ENCODE measurements around the gene ZBTB20. TPM values are rescaled to one million over a fixed set of nuclear protein-coding genes. Genes with fewer than 3 reads are reported as not detected.

The ZBTB20 gene
- total RNA-seq, 2 experiments from 2014 or later, result 5.1 to 5.3 TPM

- ATAC-seq (no peak), DNase-seq (no peak)
- ChIA-PET CTCF (no interaction called here), POLR2A (no interaction called here)
- Mint-ChIP-seq H3K4me1 (ENCODE audit: low read depth) (peaks cover 16% of the 10 kb centered on the region), H3K36me3 (ENCODE audit: low read depth) (no peaks in the 10 kb centered on the region), H3K4me3 (no peak overlapping the region), H3K27ac (no peak overlapping the region), H3K9me3 (no peaks in the 10 kb centered on the region), H3K27me3 (no peaks in the 10 kb centered on the region)
- TF ChIP-seq CTCF (IDR thresholded peaks at IDR 0.05), result no peak
- intact Hi-C loops (cut with micrococcal nuclease), result no loop called here
Measured at GRCh38 chr3:114484919-114485318, 662.2 kb downstream of the ZBTB20 start.

- ChIA-PET CTCF (no interaction called here), POLR2A (no interaction called here)
- no peaks in the 10 kb centered on the region for H3K36me3 Mint-ChIP-seq (ENCODE audit: low read depth)
- peaks cover 16% of the 10 kb centered on the region for H3K4me1 Mint-ChIP-seq (ENCODE audit: low read depth)
- no peak overlapping the region for H3K4me3 Mint-ChIP-seq
- H3K9me3 Mint-ChIP-seq, result no peaks in the 10 kb centered on the region
- TF ChIP-seq CTCF (IDR thresholded peaks at IDR 0.05), result no peak
- ATAC-seq (peak; percentile 53), DNase-seq (no peak)
- H3K27ac Mint-ChIP-seq, result no peak overlapping the region
- intact Hi-C loops (cut with micrococcal nuclease), result no loop called here
- H3K27me3 Mint-ChIP-seq, result no peaks in the 10 kb centered on the region
Measured at GRCh38 chr3:114481113-114481512, 666.0 kb downstream of the ZBTB20 start.

GRCh38 chr3:114480442-114480841 is 666.6 kb downstream of the ZBTB20 start:
- H3K27ac Mint-ChIP-seq, result no peak overlapping the region
- H3K4me1 Mint-ChIP-seq (ENCODE audit: low read depth), result peaks cover 16% of the 10 kb centered on the region
- ATAC-seq (no peak), DNase-seq (no peak)
- no peak overlapping the region for H3K4me3 Mint-ChIP-seq
- ChIA-PET POLR2A (no interaction called here), CTCF (no interaction called here)
- no peaks in the 10 kb centered on the region for H3K36me3 Mint-ChIP-seq (ENCODE audit: low read depth)
- no peaks in the 10 kb centered on the region for H3K9me3 Mint-ChIP-seq
- H3K27me3 Mint-ChIP-seq, result no peaks in the 10 kb centered on the region
- intact Hi-C loops (cut with micrococcal nuclease), result no loop called here
- no peak for TF ChIP-seq CTCF (IDR thresholded peaks at IDR 0.05)

GRCh38 chr3:114478801-114479200 is 668.3 kb downstream of the ZBTB20 start:
- DNase-seq, result no peak
- POLR2A ChIA-PET, result no interaction called here
- Mint-ChIP-seq H3K36me3 (ENCODE audit: low read depth) (no peaks in the 10 kb centered on the region), H3K27me3 (no peaks in the 10 kb centered on the region), H3K27ac (no peak overlapping the region), H3K4me3 (no peak overlapping the region), H3K4me1 (ENCODE audit: low read depth) (peaks cover 16% of the 10 kb centered on the region), H3K9me3 (no peaks in the 10 kb centered on the region)
- CTCF ChIA-PET, result no interaction called here
- intact Hi-C loops (cut with micrococcal nuclease), result no loop called here
- TF ChIP-seq CTCF (IDR thresholded peaks at IDR 0.05), result no peak
- no peak for ATAC-seq

- ChIA-PET POLR2A (no interaction called here), CTCF (no interaction called here)
- ATAC-seq (no peak), DNase-seq (no peak)
- no peaks in the 10 kb centered on the region for H3K9me3 Mint-ChIP-seq
- peaks cover 8% of the 10 kb centered on the region for H3K4me1 Mint-ChIP-seq (ENCODE audit: low read depth)
- H3K27ac Mint-ChIP-seq, result no peak overlapping the region
- intact Hi-C loops (cut with micrococcal nuclease), result no loop called here
- no peak overlapping the region for H3K4me3 Mint-ChIP-seq
- H3K36me3 Mint-ChIP-seq (ENCODE audit: low read depth), result no peaks in the 10 kb centered on the region
- TF ChIP-seq CTCF (IDR thresholded peaks at IDR 0.05), result no peak
- no peaks in the 10 kb centered on the region for H3K27me3 Mint-ChIP-seq
Measured at GRCh38 chr3:114476511-114476910, 670.6 kb downstream of the ZBTB20 start.

Data from activated CD8-positive, alpha-beta T cell treated with anti-CD3 and anti-CD28 coated beads for 36 hours (primary cell).